Measurements from ENCODE around the gene SYT1.

Gene SYT1

GRCh38 chr12:79053394-79053793 is 188.8 kb downstream of the SYT1 start:
- Histone ChIP-seq H3K4me3 (ENCODE audit: low read depth, low read length) (no peak overlapping the region), H3K27ac (ENCODE audit: low read depth, low read length) (no peak overlapping the region), H3K79me2 (ENCODE audit: control insufficient read depth, insufficient read depth, low read length, unreplicated experiment) (no peaks in the 10 kb centered on the region), H2AFZ (ENCODE audit: low read length, unreplicated experiment) (no peak overlapping the region), H3K27me3 (ENCODE audit: insufficient read depth, low read length) (no peaks in the 10 kb centered on the region), H3K4me1 (ENCODE audit: control insufficient read depth, insufficient read depth, low read length, unreplicated experiment) (peaks cover 46% of the 10 kb centered on the region), H3K36me3 (ENCODE audit: insufficient read depth, low read length) (no peaks in the 10 kb centered on the region)

- H3K36me3 ChIP-seq (ENCODE audit: insufficient read depth, low read length), result no peaks in the 10 kb centered on the region
- H3K4me1 ChIP-seq (ENCODE audit: control insufficient read depth, insufficient read depth, low read length, unreplicated experiment), result peaks cover 50% of the 10 kb centered on the region
- H3K4me3 ChIP-seq (ENCODE audit: low read depth, low read length), result peak overlapping the region; percentile 57; the same call in 1 of the 2 replicates
- H3K27ac ChIP-seq (ENCODE audit: low read depth, low read length), result peak overlapping the region; percentile 85
- no peaks in the 10 kb centered on the region for H3K79me2 ChIP-seq (ENCODE audit: control insufficient read depth, insufficient read depth, low read length, unreplicated experiment)
- peak overlapping the region; percentile 11 for H2AFZ ChIP-seq (ENCODE audit: low read length, unreplicated experiment)
- no peaks in the 10 kb centered on the region for H3K27me3 ChIP-seq (ENCODE audit: insufficient read depth, low read length)
Measured at GRCh38 chr12:79055926-79056674, 191.5 kb downstream of the SYT1 start.

- H3K36me3 ChIP-seq (ENCODE audit: insufficient read depth, low read length), result no peaks in the 10 kb centered on the region
- H3K4me1 ChIP-seq (ENCODE audit: control insufficient read depth, insufficient read depth, low read length, unreplicated experiment), result peaks cover 50% of the 10 kb centered on the region
- peak overlapping the region; percentile 85 for H3K27ac ChIP-seq (ENCODE audit: low read depth, low read length)
- H3K4me3 ChIP-seq (ENCODE audit: low read depth, low read length), result peak overlapping the region; percentile 57; the same call in 1 of the 2 replicates
- H3K27me3 ChIP-seq (ENCODE audit: insufficient read depth, low read length), result no peaks in the 10 kb centered on the region
- no peaks in the 10 kb centered on the region for H3K79me2 ChIP-seq (ENCODE audit: control insufficient read depth, insufficient read depth, low read length, unreplicated experiment)
- no peak overlapping the region for H2AFZ ChIP-seq (ENCODE audit: low read length, unreplicated experiment)
Measured at GRCh38 chr12:79056775-79057174, 192.2 kb downstream of the SYT1 start.

GRCh38 chr12:79057540-79057939 is 193.0 kb downstream of the SYT1 start:
- no peaks in the 10 kb centered on the region for H3K79me2 ChIP-seq (ENCODE audit: control insufficient read depth, insufficient read depth, low read length, unreplicated experiment)
- no peaks in the 10 kb centered on the region for H3K27me3 ChIP-seq (ENCODE audit: insufficient read depth, low read length)
- H3K36me3 ChIP-seq (ENCODE audit: insufficient read depth, low read length), result no peaks in the 10 kb centered on the region
- peak overlapping the region; percentile 17; the same call in 1 of the 2 replicates for H3K4me3 ChIP-seq (ENCODE audit: low read depth, low read length)
- peaks cover 50% of the 10 kb centered on the region for H3K4me1 ChIP-seq (ENCODE audit: control insufficient read depth, insufficient read depth, low read length, unreplicated experiment)
- H3K27ac ChIP-seq (ENCODE audit: low read depth, low read length), result peak overlapping the region; percentile 85
- peak overlapping the region; percentile 48 for H2AFZ ChIP-seq (ENCODE audit: low read length, unreplicated experiment)

GRCh38 chr12:79058342-79058741 is 193.8 kb downstream of the SYT1 start:
- Histone ChIP-seq H3K4me1 (ENCODE audit: control insufficient read depth, insufficient read depth, low read length, unreplicated experiment) (peaks cover 53% of the 10 kb centered on the region), H2AFZ (ENCODE audit: low read length, unreplicated experiment) (no peak overlapping the region), H3K27me3 (ENCODE audit: insufficient read depth, low read length) (no peaks in the 10 kb centered on the region), H3K79me2 (ENCODE audit: control insufficient read depth, insufficient read depth, low read length, unreplicated experiment) (no peaks in the 10 kb centered on the region), H3K36me3 (ENCODE audit: insufficient read depth, low read length) (no peaks in the 10 kb centered on the region), H3K4me3 (ENCODE audit: low read depth, low read length) (peak overlapping the region; percentile 17; the same call in 1 of the 2 replicates), H3K27ac (ENCODE audit: low read depth, low read length) (peak overlapping the region; percentile 85)

- Histone ChIP-seq H3K27me3 (ENCODE audit: insufficient read depth, low read length) (no peaks in the 10 kb centered on the region), H2AFZ (ENCODE audit: low read length, unreplicated experiment) (no peak overlapping the region), H3K4me3 (ENCODE audit: low read depth, low read length) (no peak overlapping the region), H3K4me1 (ENCODE audit: control insufficient read depth, insufficient read depth, low read length, unreplicated experiment) (peaks cover 44% of the 10 kb centered on the region), H3K27ac (ENCODE audit: low read depth, low read length) (no peak overlapping the region), H3K36me3 (ENCODE audit: insufficient read depth, low read length) (no peaks in the 10 kb centered on the region), H3K79me2 (ENCODE audit: control insufficient read depth, insufficient read depth, low read length, unreplicated experiment) (no peaks in the 10 kb centered on the region)
Measured at GRCh38 chr12:79059557-79059956, 195.0 kb downstream of the SYT1 start.

GRCh38 chr12:79063258-79063657 is 198.7 kb downstream of the SYT1 start:
- Histone ChIP-seq H3K27ac (ENCODE audit: low read depth, low read length) (no peak overlapping the region), H3K79me2 (ENCODE audit: control insufficient read depth, insufficient read depth, low read length, unreplicated experiment) (no peaks in the 10 kb centered on the region), H3K36me3 (ENCODE audit: insufficient read depth, low read length) (no peaks in the 10 kb centered on the region), H2AFZ (ENCODE audit: low read length, unreplicated experiment) (no peak overlapping the region), H3K4me3 (ENCODE audit: low read depth, low read length) (no peak overlapping the region), H3K4me1 (ENCODE audit: control insufficient read depth, insufficient read depth, low read length, unreplicated experiment) (peaks cover 9% of the 10 kb centered on the region), H3K27me3 (ENCODE audit: insufficient read depth, low read length) (no peaks in the 10 kb centered on the region)

- no peaks in the 10 kb centered on the region for H3K27me3 ChIP-seq (ENCODE audit: insufficient read depth, low read length)
- H3K79me2 ChIP-seq (ENCODE audit: control insufficient read depth, insufficient read depth, low read length, unreplicated experiment), result no peaks in the 10 kb centered on the region
- H3K27ac ChIP-seq (ENCODE audit: low read depth, low read length), result no peak overlapping the region
- no peak overlapping the region for H2AFZ ChIP-seq (ENCODE audit: low read length, unreplicated experiment)
- peaks cover 4% of the 10 kb centered on the region for H3K4me1 ChIP-seq (ENCODE audit: control insufficient read depth, insufficient read depth, low read length, unreplicated experiment)
- no peaks in the 10 kb centered on the region for H3K36me3 ChIP-seq (ENCODE audit: insufficient read depth, low read length)
- H3K4me3 ChIP-seq (ENCODE audit: low read depth, low read length), result no peak overlapping the region
Measured at GRCh38 chr12:79067977-79068376, 203.4 kb downstream of the SYT1 start.

GRCh38 chr12:79069009-79069408 is 204.4 kb downstream of the SYT1 start:
- H3K27ac ChIP-seq (ENCODE audit: low read depth, low read length), result no peak overlapping the region
- no peaks in the 10 kb centered on the region for H3K36me3 ChIP-seq (ENCODE audit: insufficient read depth, low read length)

GRCh38 chr12:79071498-79071897 is 206.9 kb downstream of the SYT1 start:
- Histone ChIP-seq H2AFZ (ENCODE audit: low read length, unreplicated experiment) (no peak overlapping the region), H3K4me3 (ENCODE audit: low read depth, low read length) (no peak overlapping the region), H3K36me3 (ENCODE audit: insufficient read depth, low read length) (no peaks in the 10 kb centered on the region), H3K4me1 (ENCODE audit: control insufficient read depth, insufficient read depth, low read length, unreplicated experiment) (no peaks in the 10 kb centered on the region), H3K79me2 (ENCODE audit: control insufficient read depth, insufficient read depth, low read length, unreplicated experiment) (no peaks in the 10 kb centered on the region), H3K27ac (ENCODE audit: low read depth, low read length) (no peak overlapping the region), H3K27me3 (ENCODE audit: insufficient read depth, low read length) (no peaks in the 10 kb centered on the region)

More at GRCh38 chr12:79069009-79069408, 204.4 kb downstream of the SYT1 start:
- Histone ChIP-seq H3K4me3 (ENCODE audit: low read depth, low read length) (no peak overlapping the region), H3K79me2 (ENCODE audit: control insufficient read depth, insufficient read depth, low read length, unreplicated experiment) (no peaks in the 10 kb centered on the region), H2AFZ (ENCODE audit: low read length, unreplicated experiment) (no peak overlapping the region), H3K27me3 (ENCODE audit: insufficient read depth, low read length) (no peaks in the 10 kb centered on the region), H3K4me1 (ENCODE audit: control insufficient read depth, insufficient read depth, low read length, unreplicated experiment) (no peaks in the 10 kb centered on the region)

- Histone ChIP-seq H3K27ac (ENCODE audit: low read depth, low read length) (no peak overlapping the region), H3K4me1 (ENCODE audit: control insufficient read depth, insufficient read depth, low read length, unreplicated experiment) (no peaks in the 10 kb centered on the region), H2AFZ (ENCODE audit: low read length, unreplicated experiment) (no peak overlapping the region), H3K36me3 (ENCODE audit: insufficient read depth, low read length) (no peaks in the 10 kb centered on the region), H3K4me3 (ENCODE audit: low read depth, low read length) (no peak overlapping the region), H3K27me3 (ENCODE audit: insufficient read depth, low read length) (no peaks in the 10 kb centered on the region), H3K79me2 (ENCODE audit: control insufficient read depth, insufficient read depth, low read length, unreplicated experiment) (no peaks in the 10 kb centered on the region)
Measured at GRCh38 chr12:79073506-79073905, 208.9 kb downstream of the SYT1 start.

All from ACC112 (cell line).